GM12878 (cell line): Measurements from ENCODE around the gene ATP5F1D.
A peak's percentile ranks its signal among the peaks of the same experiment; 100 is the strongest.

Experiments
- CHD2 ChIP-seq: IDR thresholded peaks from 2 replicates; pipeline ENCODE4 v1.6.1; 2011; ENCODE audit warnings: low read depth, low read length, improper control_type of control experiment, borderline replicate concordance
- NBN ChIP-seq: fragments of 450-650 bp; IDR thresholded peaks from 2 replicates; pipeline ENCODE4 v1.6.1; 2016
- SMARCA5 ChIP-seq: fragments of 450-650 bp; IDR thresholded peaks from 2 replicates; pipeline ENCODE4 v1.6.1; 2017; ENCODE audit warnings: mild to moderate bottlenecking
- ZNF384 ChIP-seq: IDR thresholded peaks from 2 replicates; pipeline ENCODE4 v1.6.1; 2012; ENCODE audit warnings: low read depth, mild to moderate bottlenecking, low read length, improper control_type of control experiment, borderline replicate concordance
- TF ChIP-seq, protein P1 (sequence below), 3 experiments: IDR thresholded peaks in 2 of 3; conservative IDR thresholded peaks in 1 of 3; 2 replicates each; pipeline ENCODE4 v1.5.1; 2011; ENCODE audit warnings: low read depth in 3 of 3, low read length in 3 of 3, mild to moderate bottlenecking in 3 of 3, control low read depth in 2 of 3, moderate library complexity in 2 of 3, inconsistent platforms in 1 of 3, mixed read lengths in 1 of 3; ENCODE audit not compliant: control insufficient read depth in 2 of 3, insufficient read depth in 1 of 3; ENCODE audit errors: extremely low read depth in 1 of 3
- TF ChIP-seq, protein P2 (sequence below): IDR thresholded peaks from 2 replicates; pipeline ENCODE4 v1.6.1; 2011; ENCODE audit warnings: borderline replicate concordance, low read depth, mild to moderate bottlenecking, moderate library complexity, mixed read lengths, low read length; ENCODE audit not compliant: insufficient read depth; ENCODE audit errors: extremely low read length

DNA sequence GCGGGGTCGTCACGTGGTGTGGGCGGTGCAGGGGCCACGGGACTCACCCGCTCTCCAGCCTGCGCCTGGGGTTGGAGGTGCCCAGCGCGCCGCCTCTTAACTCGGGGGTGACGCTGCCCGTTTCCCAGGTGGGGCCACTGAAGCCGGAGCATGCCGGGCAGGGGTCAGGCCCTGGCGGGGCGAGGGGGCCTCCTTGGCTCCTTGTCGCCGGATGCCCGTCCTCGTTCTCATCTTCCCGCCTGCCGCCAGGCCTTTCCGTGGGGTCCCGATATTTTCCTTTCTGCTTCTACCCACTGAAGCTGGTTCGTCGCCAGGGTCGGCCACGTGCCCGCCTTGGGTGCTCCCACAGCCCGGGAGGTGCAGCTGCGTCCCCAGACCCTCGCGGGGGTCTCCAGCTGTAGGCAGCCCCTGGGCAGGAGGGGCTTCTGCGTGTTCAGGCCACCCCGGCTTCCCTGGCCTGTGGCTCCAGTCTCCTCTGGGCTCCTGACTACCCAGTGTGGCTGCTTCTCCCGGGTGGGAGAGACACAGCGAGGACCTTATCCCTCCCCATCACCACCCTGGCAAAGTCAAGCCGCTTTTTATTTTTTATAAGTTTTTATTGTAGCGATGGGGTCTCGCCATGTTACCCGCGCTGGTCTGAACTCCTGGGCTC lies 34.6 kb downstream of the ATP5F1D start:
- TF ChIP-seq CHD2 (no peak; the same call in 1 of the 2 replicates), ZNF384 (no peak), NBN (peak; percentile 54; the same call in 1 of the 2 replicates), SMARCA5 (peak; percentile 6; the same call in 1 of the 2 replicates)
- TF ChIP-seq, protein P1, sequence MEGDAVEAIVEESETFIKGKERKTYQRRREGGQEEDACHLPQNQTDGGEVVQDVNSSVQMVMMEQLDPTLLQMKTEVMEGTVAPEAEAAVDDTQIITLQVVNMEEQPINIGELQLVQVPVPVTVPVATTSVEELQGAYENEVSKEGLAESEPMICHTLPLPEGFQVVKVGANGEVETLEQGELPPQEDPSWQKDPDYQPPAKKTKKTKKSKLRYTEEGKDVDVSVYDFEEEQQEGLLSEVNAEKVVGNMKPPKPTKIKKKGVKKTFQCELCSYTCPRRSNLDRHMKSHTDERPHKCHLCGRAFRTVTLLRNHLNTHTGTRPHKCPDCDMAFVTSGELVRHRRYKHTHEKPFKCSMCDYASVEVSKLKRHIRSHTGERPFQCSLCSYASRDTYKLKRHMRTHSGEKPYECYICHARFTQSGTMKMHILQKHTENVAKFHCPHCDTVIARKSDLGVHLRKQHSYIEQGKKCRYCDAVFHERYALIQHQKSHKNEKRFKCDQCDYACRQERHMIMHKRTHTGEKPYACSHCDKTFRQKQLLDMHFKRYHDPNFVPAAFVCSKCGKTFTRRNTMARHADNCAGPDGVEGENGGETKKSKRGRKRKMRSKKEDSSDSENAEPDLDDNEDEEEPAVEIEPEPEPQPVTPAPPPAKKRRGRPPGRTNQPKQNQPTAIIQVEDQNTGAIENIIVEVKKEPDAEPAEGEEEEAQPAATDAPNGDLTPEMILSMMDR (IDR thresholded peaks at IDR 0.05 in 2 of 3, conservative IDR thresholded peaks at IDR 0.05 in 1 of 3; ENCODE audit: control insufficient read depth in 2 of 3, extremely low read depth in 1 of 3, insufficient read depth in 1 of 3, low read depth in 3 of 3, low read length in 3 of 3) = no peak
- TF ChIP-seq, protein P2, sequence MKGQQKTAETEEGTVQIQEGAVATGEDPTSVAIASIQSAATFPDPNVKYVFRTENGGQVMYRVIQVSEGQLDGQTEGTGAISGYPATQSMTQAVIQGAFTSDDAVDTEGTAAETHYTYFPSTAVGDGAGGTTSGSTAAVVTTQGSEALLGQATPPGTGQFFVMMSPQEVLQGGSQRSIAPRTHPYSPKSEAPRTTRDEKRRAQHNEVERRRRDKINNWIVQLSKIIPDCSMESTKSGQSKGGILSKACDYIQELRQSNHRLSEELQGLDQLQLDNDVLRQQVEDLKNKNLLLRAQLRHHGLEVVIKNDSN = no peak
